OCI-LY3 (cell line): ENCODE data around the gene PCK2.

ENCODE experiments used
- CTCF ChIP-seq: fragments of 200-600, 300-600 bp; sonication (generic); IDR thresholded peaks from 2 replicates; pipeline ENCODE4 v1.5.1; 2014; ENCODE audit warnings: antibody characterized with exemption, low read length, low read depth
- EZH2phosphoT487 ChIP-seq: fragments of 200-600 bp; shearing (Covaris generic); IDR thresholded peaks from 2 replicates; pipeline ENCODE4 v1.6.1; 2018; ENCODE audit warnings: antibody characterized with exemption, mixed run types, low read depth

DNA sequence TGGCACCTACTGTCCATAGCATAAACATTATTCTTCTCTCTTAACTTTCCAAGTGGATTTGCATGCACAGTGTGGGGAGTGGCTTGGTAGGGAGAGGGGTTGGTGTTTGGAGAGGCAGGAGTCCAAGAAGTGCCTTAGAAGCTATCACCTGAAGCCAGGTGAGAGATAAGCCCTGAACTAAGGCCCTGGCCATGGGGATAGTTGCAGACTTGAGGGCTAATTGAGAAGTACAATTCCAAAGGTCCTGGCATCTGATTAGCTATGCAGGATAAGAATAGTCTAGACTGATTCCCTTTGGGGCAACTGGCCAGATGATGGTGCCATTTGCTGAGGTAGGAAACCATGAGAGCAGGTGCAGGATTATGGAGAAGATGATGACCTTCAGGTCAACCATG, 2.0 kb upstream of the PCK2 start:
- TF ChIP-seq CTCF = no peak
- no peak for TF ChIP-seq EZH2phosphoT487
